Activated T-helper 17 cell treated with anti-CD3 and anti-CD28 coated beads, Interleukin-2, amount 50 U/mL, for 72 hours (primary cell): ENCODE measurements around the gene B3GNT5. TPM values are rescaled to one million over a fixed set of nuclear protein-coding genes. Genes with fewer than 3 reads are reported as not detected.

Experiments used
- ATAC-seq: fragments of 150-1000 bp; cut with Tn5 transposase; replicated peaks from 2 replicates; pipeline ENCODE4 v1.10.0; 2021; ENCODE audit warnings: mild to moderate bottlenecking, moderate library complexity
- H3K27ac Mint-ChIP-seq: one replicate; pipeline ENCODE4 v1.8.0; 2022; ENCODE audit warnings: mixed read lengths
- H3K27me3 Mint-ChIP-seq: one replicate; pipeline ENCODE4 v1.8.0; 2022; ENCODE audit warnings: mixed read lengths
- H3K36me3 Mint-ChIP-seq: one replicate; pipeline ENCODE4 v1.8.0; 2022; ENCODE audit warnings: low read depth, mild to moderate bottlenecking, mixed read lengths
- H3K4me1 Mint-ChIP-seq: one replicate; pipeline ENCODE4 v1.8.0; 2022; ENCODE audit warnings: mixed read lengths
- H3K4me3 Mint-ChIP-seq: one replicate; pipeline ENCODE4 v1.8.0; 2022; ENCODE audit warnings: mild to moderate bottlenecking, mixed read lengths
- H3K9me3 Mint-ChIP-seq: one replicate; pipeline ENCODE4 v1.8.0; 2022; ENCODE audit warnings: mixed read lengths
- total RNA-seq, 2 donors: library from RNA; stranded (reverse); gene quantifications; one replicate each; pipeline ENCODE4 v1.2.3, GENCODE V29; 2022

B3GNT5 gene
- 1 to 10 TPM; 1.4 to 7.1 TPM for total RNA-seq

- H3K4me3 Mint-ChIP-seq: peak within 1 kb of the TSS; percentile 76
- no peak within 1 kb of the TSS for H3K27ac Mint-ChIP-seq
These were observed at the start of gene B3GNT5 for GRCh38 chr3:183252973-183253527. TSS of gene B3GNT5 (plus strand) at chr3:183253253. CDS start at chr3:183269799, 16,546 bp downstream.

DNA sequence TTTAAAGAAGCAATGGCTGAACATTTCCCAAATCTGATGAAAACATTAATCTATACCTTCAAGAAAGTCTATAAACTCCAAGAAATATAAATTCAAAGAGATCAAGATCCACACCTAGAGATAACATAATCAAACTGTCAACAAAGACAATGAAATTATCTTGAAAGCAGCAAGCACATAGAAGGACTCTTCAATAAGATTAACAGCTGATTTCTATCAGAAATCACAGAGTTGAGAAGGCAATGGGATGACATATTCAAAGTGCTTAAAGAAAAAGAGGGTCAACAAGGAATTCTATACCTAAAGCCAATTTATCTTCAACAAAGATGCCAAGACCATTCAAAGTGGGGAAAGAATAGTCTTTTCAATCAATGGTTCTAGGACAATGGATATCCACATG lies 49.4 kb upstream of the B3GNT5 start:
- ATAC-seq: no peak
- H3K9me3 Mint-ChIP-seq: peaks cover 7% of the 10 kb centered on the region
- H3K27ac Mint-ChIP-seq: no peak overlapping the region
- no peaks in the 10 kb centered on the region for H3K27me3 Mint-ChIP-seq
- H3K36me3 Mint-ChIP-seq: peaks cover 29% of the 10 kb centered on the region
- peaks cover 13% of the 10 kb centered on the region for H3K4me1 Mint-ChIP-seq
- no peak overlapping the region for H3K4me3 Mint-ChIP-seq

More at GRCh38 chr3:183252973-183253527, at the start of gene B3GNT5:
- Mint-ChIP-seq H3K36me3 (peaks cover 17% of the 10 kb centered on the region), H3K4me1 (peaks cover 4% of the 10 kb centered on the region), H3K27me3 (peaks cover 3% of the 10 kb centered on the region), H3K9me3 (no peaks in the 10 kb centered on the region)
- ATAC-seq: peak; percentile 61

GRCh38 chr3:183208260-183208659 lies 44.8 kb upstream of the B3GNT5 start:
- peak overlapping the region; percentile 76 for H3K27ac Mint-ChIP-seq
- H3K27me3 Mint-ChIP-seq: no peaks in the 10 kb centered on the region
- peak; percentile 81 for ATAC-seq
- peak overlapping the region; percentile 39 for H3K4me3 Mint-ChIP-seq
- peaks cover 10% of the 10 kb centered on the region for H3K9me3 Mint-ChIP-seq
- peaks cover 54% of the 10 kb centered on the region for H3K36me3 Mint-ChIP-seq
- peaks cover 11% of the 10 kb centered on the region for H3K4me1 Mint-ChIP-seq

- peak overlapping the region; percentile 39 for H3K4me3 Mint-ChIP-seq
- H3K36me3 Mint-ChIP-seq: peaks cover 59% of the 10 kb centered on the region
- peak overlapping the region; percentile 76 for H3K27ac Mint-ChIP-seq
- ATAC-seq: no peak
- H3K4me1 Mint-ChIP-seq: peaks cover 11% of the 10 kb centered on the region
- H3K27me3 Mint-ChIP-seq: no peaks in the 10 kb centered on the region
- peaks cover 5% of the 10 kb centered on the region for H3K9me3 Mint-ChIP-seq
These were observed 44.3 kb upstream of the B3GNT5 start for GRCh38 chr3:183208800-183209199.

DNA sequence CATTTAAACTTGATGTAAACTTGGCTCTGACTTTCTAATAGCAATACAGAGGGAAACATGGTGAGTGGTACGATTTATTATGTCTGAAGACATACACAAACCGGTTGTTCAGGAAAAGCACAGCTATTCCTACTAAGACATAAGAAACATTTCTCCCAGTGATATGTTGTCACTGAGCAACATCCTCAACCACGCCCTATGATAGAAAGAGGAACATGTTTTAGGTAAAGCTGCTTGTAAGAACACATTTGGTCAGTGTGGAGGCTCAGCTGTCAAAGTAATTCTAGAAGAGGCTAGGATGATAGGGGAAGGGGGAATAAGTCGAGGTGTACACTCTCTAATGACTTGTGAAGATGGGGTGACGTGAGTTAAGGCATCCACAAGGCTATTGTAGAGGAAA lies 42.7 kb upstream of the B3GNT5 start:
- Mint-ChIP-seq H3K4me1 (peaks cover 14% of the 10 kb centered on the region), H3K27ac (peak overlapping the region; percentile 81), H3K36me3 (peaks cover 64% of the 10 kb centered on the region), H3K4me3 (peak overlapping the region; percentile 46), H3K9me3 (peaks cover 3% of the 10 kb centered on the region), H3K27me3 (no peaks in the 10 kb centered on the region)
- no peak for ATAC-seq

DNA sequence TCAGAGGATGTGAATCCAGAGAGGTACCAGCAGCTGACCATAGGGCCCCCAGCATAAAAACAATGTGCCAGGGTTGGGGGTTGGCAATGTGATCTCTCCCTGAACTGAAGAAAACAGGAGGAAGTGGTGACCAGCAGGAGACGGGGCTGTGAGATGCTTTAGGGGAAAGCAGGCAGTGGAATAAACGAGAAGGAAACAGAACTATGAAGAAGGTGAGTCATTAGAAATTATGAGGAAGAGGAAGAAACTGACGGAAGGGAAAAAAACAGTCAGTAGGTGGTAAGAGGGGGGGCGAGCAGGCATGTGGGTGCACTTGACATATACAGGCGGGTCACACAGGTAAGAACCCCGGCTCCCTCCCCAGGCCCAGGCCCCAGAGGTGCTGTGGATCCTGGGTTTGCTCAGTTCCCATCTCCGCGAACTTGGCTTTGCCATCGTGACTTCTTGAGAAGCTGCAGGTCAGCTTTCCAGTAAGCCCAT lies 42.2 kb upstream of the B3GNT5 start:
- peaks cover 14% of the 10 kb centered on the region for H3K4me1 Mint-ChIP-seq
- H3K4me3 Mint-ChIP-seq: peak overlapping the region; percentile 46
- peak overlapping the region; percentile 81 for H3K27ac Mint-ChIP-seq

GRCh38 chr3:183211352-183211751 lies 41.7 kb upstream of the B3GNT5 start:
- peak overlapping the region; percentile 46 for H3K4me3 Mint-ChIP-seq
- H3K9me3 Mint-ChIP-seq: peaks cover 3% of the 10 kb centered on the region
- no peaks in the 10 kb centered on the region for H3K27me3 Mint-ChIP-seq
- ATAC-seq: no peak
- H3K27ac Mint-ChIP-seq: peak overlapping the region; percentile 81
- peaks cover 61% of the 10 kb centered on the region for H3K36me3 Mint-ChIP-seq
- H3K4me1 Mint-ChIP-seq: peaks cover 14% of the 10 kb centered on the region

More for the DNA sequence above, 42.2 kb upstream of the B3GNT5 start:
- Mint-ChIP-seq H3K9me3 (peaks cover 3% of the 10 kb centered on the region), H3K27me3 (no peaks in the 10 kb centered on the region), H3K36me3 (peaks cover 64% of the 10 kb centered on the region)
- ATAC-seq: peak; percentile 76

GRCh38 chr3:183212096-183212495 lies 41.0 kb upstream of the B3GNT5 start:
- no peak overlapping the region for H3K4me3 Mint-ChIP-seq
- H3K4me1 Mint-ChIP-seq: peaks cover 14% of the 10 kb centered on the region
- no peak for ATAC-seq
- peaks cover 3% of the 10 kb centered on the region for H3K9me3 Mint-ChIP-seq
- no peak overlapping the region for H3K27ac Mint-ChIP-seq
- peaks cover 60% of the 10 kb centered on the region for H3K36me3 Mint-ChIP-seq
- H3K27me3 Mint-ChIP-seq: no peaks in the 10 kb centered on the region

DNA sequence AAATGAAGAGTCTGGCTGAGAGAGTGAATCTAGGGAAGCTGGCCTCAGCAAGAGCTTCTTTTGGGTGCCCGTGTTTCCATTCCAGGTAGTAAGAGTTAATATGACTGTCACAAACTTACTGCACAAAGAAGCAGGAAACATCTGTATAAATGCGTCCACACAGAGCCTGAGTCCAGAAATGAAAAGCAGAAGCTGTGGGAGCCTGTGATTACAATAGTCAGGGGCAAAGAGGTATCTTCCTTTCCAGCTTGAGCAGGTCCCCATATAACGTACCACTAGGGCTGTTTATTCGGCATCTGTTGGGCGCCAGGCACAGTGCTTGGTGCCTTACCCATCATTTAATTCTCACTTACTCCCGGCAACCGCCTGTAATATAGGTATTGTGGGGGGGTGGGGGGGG lies 40.5 kb upstream of the B3GNT5 start:
- Mint-ChIP-seq H3K27me3 (no peaks in the 10 kb centered on the region), H3K9me3 (peaks cover 3% of the 10 kb centered on the region), H3K4me1 (peaks cover 14% of the 10 kb centered on the region), H3K27ac (no peak overlapping the region), H3K36me3 (peaks cover 60% of the 10 kb centered on the region), H3K4me3 (no peak overlapping the region)
- no peak for ATAC-seq

DNA sequence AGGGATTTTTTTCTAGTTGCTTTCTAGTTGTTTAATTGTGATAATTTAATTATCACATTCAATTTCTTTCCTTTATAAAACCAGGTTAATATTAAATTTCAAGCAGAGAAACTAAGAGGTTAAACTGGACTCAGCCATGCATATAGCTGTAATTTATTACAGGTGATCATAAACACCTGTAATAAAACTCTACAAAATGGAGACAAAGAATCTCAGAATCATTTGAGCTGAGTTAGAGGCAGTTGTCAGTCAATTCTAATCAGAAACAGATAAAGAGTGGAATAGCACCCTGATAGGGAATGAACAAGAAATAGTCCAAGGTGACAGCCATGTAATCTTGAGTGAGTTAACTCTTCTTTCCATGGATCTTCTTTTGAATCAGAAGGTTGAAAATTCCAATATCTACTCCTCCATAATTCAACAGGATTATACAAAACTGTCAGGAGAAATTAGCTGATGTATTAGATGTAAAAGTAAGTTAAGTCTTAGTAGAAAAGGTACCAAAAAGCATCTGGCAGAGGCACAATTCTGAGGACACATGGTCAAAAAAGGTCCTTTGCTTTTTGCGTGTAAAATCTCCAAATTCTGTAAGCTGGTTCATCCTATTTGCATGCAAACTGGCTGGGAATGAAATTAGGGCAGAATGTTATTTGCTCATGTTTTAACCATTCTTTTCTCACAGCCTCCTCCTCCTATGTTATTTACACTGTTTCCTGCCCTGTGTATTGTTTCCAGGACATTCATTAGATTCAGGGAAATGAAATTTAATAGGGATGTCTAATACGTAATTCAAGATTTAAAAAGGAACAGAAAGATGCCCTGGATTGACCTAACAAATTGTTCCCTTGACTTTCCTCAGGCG lies 39.4 kb upstream of the B3GNT5 start:
- Mint-ChIP-seq H3K4me1 (peaks cover 15% of the 10 kb centered on the region), H3K36me3 (peaks cover 56% of the 10 kb centered on the region), H3K9me3 (peaks cover 3% of the 10 kb centered on the region), H3K27ac (peak overlapping the region; percentile 23), H3K27me3 (no peaks in the 10 kb centered on the region), H3K4me3 (no peak overlapping the region)
- no peak for ATAC-seq

- peaks cover 19% of the 10 kb centered on the region for H3K4me1 Mint-ChIP-seq
- H3K36me3 Mint-ChIP-seq: peaks cover 59% of the 10 kb centered on the region
- H3K9me3 Mint-ChIP-seq: peaks cover 3% of the 10 kb centered on the region
- no peaks in the 10 kb centered on the region for H3K27me3 Mint-ChIP-seq
- no peak overlapping the region for H3K4me3 Mint-ChIP-seq
- no peak for ATAC-seq
- peak overlapping the region; percentile 23 for H3K27ac Mint-ChIP-seq
These were observed 38.8 kb upstream of the B3GNT5 start for GRCh38 chr3:183214277-183214612.

GRCh38 chr3:183215591-183216202 lies 37.4 kb upstream of the B3GNT5 start:
- no peak overlapping the region for H3K4me3 Mint-ChIP-seq
- H3K27ac Mint-ChIP-seq: no peak overlapping the region
- no peak for ATAC-seq
- no peaks in the 10 kb centered on the region for H3K27me3 Mint-ChIP-seq
- H3K36me3 Mint-ChIP-seq: peaks cover 51% of the 10 kb centered on the region
- H3K9me3 Mint-ChIP-seq: peaks cover 2% of the 10 kb centered on the region
- peaks cover 12% of the 10 kb centered on the region for H3K4me1 Mint-ChIP-seq

DNA sequence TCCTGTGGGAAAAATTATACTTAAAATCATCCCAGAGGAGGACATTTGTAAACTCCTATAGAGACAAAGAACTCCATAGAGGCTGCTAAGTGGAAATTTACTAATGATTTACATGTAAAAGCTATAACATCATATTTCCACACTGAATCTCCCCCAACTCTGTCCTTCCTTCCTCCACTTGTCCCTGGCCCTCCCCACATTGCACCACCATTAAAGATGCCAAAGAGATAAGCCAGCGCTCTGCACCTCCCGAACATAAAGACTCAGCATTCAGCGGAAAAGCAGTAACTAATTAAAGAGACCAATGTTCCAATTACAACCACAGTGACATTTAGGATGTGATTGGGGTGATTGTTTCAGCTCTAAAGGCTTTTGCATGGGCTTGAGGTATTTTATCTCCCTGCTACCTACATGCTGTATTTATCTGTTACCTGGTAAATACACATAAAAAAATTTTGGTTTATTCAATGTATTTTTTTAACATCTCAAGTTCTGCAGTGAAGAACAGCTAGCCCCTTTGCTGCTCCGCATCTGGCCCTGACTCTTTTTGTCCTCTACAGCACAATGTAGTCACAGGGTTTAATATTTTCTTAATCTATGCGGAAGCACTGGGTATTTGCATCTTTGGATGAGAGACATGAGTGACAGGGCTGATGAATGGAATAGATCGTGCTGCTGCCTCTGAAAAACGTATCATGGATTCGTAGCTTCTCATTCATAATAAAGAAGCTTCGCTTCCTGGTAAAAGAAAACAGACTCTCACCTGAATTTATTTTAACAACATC lies 35.3 kb upstream of the B3GNT5 start:
- Mint-ChIP-seq H3K4me3 (no peak overlapping the region), H3K9me3 (no peaks in the 10 kb centered on the region), H3K36me3 (peaks cover 33% of the 10 kb centered on the region), H3K27me3 (no peaks in the 10 kb centered on the region), H3K4me1 (peaks cover 8% of the 10 kb centered on the region), H3K27ac (no peak overlapping the region)
- no peak for ATAC-seq

GRCh38 chr3:183218826-183219225 lies 34.2 kb upstream of the B3GNT5 start:
- peaks cover 23% of the 10 kb centered on the region for H3K36me3 Mint-ChIP-seq
- no peak overlapping the region for H3K4me3 Mint-ChIP-seq
- H3K27ac Mint-ChIP-seq: no peak overlapping the region
- no peak for ATAC-seq
- no peaks in the 10 kb centered on the region for H3K9me3 Mint-ChIP-seq
- H3K27me3 Mint-ChIP-seq: no peaks in the 10 kb centered on the region
- H3K4me1 Mint-ChIP-seq: peaks cover 8% of the 10 kb centered on the region
